Measurements from ENCODE around the gene CLEC16A. TPM values are rescaled to one million over a fixed set of nuclear protein-coding genes. Genes with fewer than 3 reads are reported as not detected.

The CLEC16A gene
- total RNA-seq, 1 donor from 2014 or later: 19.8 TPM

- DNase-seq (ENCODE audit: low read depth): no peak
- TF ChIP-seq CTCF (IDR thresholded peaks at IDR 0.05; ENCODE audit: insufficient read depth, low read length, poor library complexity, severe bottlenecking): no peak
- Histone ChIP-seq H3K36me3 (ENCODE audit: control insufficient read depth, insufficient read depth, low read length) (no peaks in the 10 kb centered on the region), H3K27me3 (ENCODE audit: control insufficient read depth, insufficient read depth, low read length) (no peaks in the 10 kb centered on the region), H3K4me3 (ENCODE audit: low read depth, low read length) (no peak overlapping the region)
These were observed 141.6 kb downstream of the CLEC16A start for GRCh38 chr16:11085916-11086315.

GRCh38 chr16:11087691-11088073 lies 143.3 kb downstream of the CLEC16A start:
- no peak for DNase-seq (ENCODE audit: low read depth)
- no peaks in the 10 kb centered on the region for H3K27me3 ChIP-seq (ENCODE audit: control insufficient read depth, insufficient read depth, low read length)
- H3K4me3 ChIP-seq (ENCODE audit: low read depth, low read length): no peak overlapping the region
- no peaks in the 10 kb centered on the region for H3K36me3 ChIP-seq (ENCODE audit: control insufficient read depth, insufficient read depth, low read length)
- TF ChIP-seq CTCF (IDR thresholded peaks at IDR 0.05; ENCODE audit: insufficient read depth, low read length, poor library complexity, severe bottlenecking): no peak

GRCh38 chr16:11088074-11088730 lies 143.8 kb downstream of the CLEC16A start:
- DNase-seq (ENCODE audit: low read depth): no peak
- no peak for TF ChIP-seq CTCF (IDR thresholded peaks at IDR 0.05; ENCODE audit: insufficient read depth, low read length, poor library complexity, severe bottlenecking)

GRCh38 chr16:11088831-11089230 lies 144.5 kb downstream of the CLEC16A start:
- DNase-seq (ENCODE audit: low read depth): no peak
- Histone ChIP-seq H3K27me3 (ENCODE audit: control insufficient read depth, insufficient read depth, low read length) (no peaks in the 10 kb centered on the region), H3K36me3 (ENCODE audit: control insufficient read depth, insufficient read depth, low read length) (no peaks in the 10 kb centered on the region), H3K4me3 (ENCODE audit: low read depth, low read length) (no peak overlapping the region)
- no peak for TF ChIP-seq CTCF (IDR thresholded peaks at IDR 0.05; ENCODE audit: insufficient read depth, low read length, poor library complexity, severe bottlenecking)

More at GRCh38 chr16:11088074-11088730, 143.8 kb downstream of the CLEC16A start:
- H3K36me3 ChIP-seq (ENCODE audit: control insufficient read depth, insufficient read depth, low read length): no peaks in the 10 kb centered on the region
- H3K27me3 ChIP-seq (ENCODE audit: control insufficient read depth, insufficient read depth, low read length): no peaks in the 10 kb centered on the region
- no peak overlapping the region for H3K4me3 ChIP-seq (ENCODE audit: low read depth, low read length)

GRCh38 chr16:11089504-11090124 lies 145.2 kb downstream of the CLEC16A start:
- Histone ChIP-seq H3K36me3 (ENCODE audit: control insufficient read depth, insufficient read depth, low read length) (no peaks in the 10 kb centered on the region), H3K27me3 (ENCODE audit: control insufficient read depth, insufficient read depth, low read length) (no peaks in the 10 kb centered on the region), H3K4me3 (ENCODE audit: low read depth, low read length) (no peak overlapping the region)
- TF ChIP-seq CTCF (IDR thresholded peaks at IDR 0.05; ENCODE audit: insufficient read depth, low read length, poor library complexity, severe bottlenecking): no peak
- DNase-seq (ENCODE audit: low read depth): no peak

GRCh38 chr16:11090232-11090631 lies 145.9 kb downstream of the CLEC16A start:
- Histone ChIP-seq H3K36me3 (ENCODE audit: control insufficient read depth, insufficient read depth, low read length) (no peaks in the 10 kb centered on the region), H3K4me3 (ENCODE audit: low read depth, low read length) (no peak overlapping the region), H3K27me3 (ENCODE audit: control insufficient read depth, insufficient read depth, low read length) (no peaks in the 10 kb centered on the region)
- DNase-seq (ENCODE audit: low read depth): no peak
- TF ChIP-seq CTCF (IDR thresholded peaks at IDR 0.05; ENCODE audit: insufficient read depth, low read length, poor library complexity, severe bottlenecking): no peak
